NOMO-1 treated with DMSO at 0.1 percent for 48 hours (cell line): ENCODE measurements around the gene ACSL4.
"Not testable (repeated sequence)": the region's sequence is repeated elsewhere in the genome, so short reads cannot be mapped to it uniquely, and the experiment has no call there.

Source experiments
- DNase-seq: peaks from one replicate; lab custom pipeline; 2025; ENCODE audit not compliant: unreplicated experiment; lab: John Stamatoyannopoulos, UW

Gene ACSL4

DNA sequence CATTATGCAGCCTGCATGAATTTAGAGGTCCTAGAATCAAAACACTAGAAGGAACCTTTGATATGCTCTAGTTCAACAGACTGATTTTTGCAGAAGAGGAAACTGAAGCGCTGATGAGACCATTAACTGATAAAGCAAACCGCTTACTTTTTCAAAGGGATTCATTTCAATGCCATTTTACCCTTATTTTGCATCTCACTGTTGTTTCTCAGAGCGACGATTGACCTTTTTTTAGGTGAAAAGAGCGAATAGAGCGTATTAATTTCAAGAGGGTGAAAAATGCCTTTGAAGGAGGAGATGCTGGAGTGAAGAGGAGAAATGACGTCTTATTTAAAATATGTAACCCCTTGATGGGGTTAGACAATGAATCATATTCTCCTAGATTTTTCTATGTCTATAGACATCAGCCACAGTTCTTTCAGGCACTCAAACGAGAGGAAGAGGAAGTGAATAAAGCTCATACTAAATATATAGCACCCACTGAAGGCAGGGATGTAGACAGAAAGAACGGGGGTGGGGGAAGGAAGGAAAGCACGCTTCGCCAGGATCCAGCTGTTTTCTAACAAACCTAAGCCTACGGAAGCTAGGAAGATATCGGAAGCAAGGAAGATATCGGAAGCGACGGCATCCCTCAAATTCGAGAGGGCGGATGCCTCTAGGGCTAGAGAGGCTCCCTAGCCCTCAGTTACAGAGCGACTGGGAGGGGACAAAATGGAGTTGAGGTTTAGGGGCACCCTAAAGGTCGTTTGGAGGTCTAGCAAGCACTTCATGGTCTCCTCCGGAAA is 848 bp downstream of the ACSL4 start:
- peak; percentile 34 for DNase-seq

DNA sequence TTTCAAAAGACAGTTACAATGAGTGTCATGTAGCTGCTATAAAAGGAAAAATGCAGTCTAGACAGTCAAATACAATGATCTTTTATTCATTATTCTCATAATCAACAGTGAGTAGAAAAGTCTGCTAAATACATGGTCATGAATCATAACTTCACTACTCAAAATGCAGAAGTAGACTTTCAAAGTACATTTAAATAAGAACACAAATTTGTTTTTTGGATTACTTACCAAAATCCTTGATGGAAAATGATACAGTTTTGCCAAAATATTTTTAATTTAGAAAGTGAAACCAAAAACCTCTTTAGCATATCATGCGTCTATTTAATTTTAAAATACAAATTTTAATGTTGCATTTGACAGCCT is 4.9 kb downstream of the ACSL4 start:
- peak; percentile 21 for DNase-seq

DNA sequence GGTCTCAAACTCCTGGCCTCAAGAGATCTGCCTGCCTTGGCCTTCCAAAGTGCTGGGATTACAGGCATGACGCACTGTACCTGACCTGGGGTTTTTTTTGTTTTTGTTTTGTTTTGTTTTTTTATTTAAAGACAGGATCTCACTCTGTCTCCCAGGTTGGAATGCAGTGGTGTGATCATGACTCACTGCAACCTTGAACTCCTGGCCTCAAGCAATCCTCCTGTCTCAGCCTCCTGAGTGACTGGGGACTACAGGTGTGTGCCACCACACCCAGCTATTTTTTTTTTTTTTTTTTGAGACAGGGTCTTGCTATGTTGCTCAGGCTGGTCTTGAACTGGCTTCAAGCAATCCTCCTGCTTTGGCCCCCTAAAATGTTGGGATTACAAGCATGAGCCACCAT is 8.1 kb downstream of the ACSL4 start:
- DNase-seq, result not testable (repeated sequence)

DNA sequence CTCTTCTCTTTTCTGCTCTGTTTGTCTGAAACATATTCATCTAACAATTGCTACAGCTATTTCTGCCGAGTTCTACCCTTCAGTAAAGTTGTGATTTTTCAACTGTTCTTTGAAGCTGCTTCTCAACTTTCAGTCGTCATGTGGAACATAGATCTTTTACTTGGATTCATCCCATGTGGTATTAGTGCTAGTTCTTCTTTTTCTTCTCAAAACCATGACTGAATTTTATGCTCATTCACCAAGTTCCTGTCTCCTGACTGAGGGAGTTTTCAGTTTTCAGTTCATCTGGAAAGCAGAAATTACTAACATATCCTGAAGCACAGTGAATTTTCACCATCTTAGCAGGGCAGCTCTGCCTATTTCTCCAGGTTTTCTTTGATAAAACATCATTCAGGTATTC is 12.1 kb downstream of the ACSL4 start:
- peak; percentile 10 for DNase-seq

DNA sequence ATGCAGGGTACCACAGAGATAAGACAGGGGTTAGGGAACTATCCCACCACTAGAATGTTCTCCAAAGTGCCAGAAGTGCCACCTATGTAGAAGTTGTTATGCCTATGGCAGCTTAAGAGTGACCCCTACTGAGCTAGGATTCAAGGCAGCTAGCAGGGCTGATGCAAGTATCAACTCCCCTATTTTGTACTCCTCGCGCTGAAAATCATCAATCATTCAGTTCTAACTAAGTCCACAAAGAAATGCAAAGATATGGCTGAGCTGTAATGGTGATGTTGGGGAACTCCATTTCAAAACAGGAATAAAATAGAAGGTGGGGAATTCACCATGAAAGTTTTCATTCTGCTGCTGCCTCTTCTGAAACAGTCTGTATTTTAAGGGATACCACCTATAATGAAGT is 13.8 kb downstream of the ACSL4 start:
- no peak for DNase-seq

DNA sequence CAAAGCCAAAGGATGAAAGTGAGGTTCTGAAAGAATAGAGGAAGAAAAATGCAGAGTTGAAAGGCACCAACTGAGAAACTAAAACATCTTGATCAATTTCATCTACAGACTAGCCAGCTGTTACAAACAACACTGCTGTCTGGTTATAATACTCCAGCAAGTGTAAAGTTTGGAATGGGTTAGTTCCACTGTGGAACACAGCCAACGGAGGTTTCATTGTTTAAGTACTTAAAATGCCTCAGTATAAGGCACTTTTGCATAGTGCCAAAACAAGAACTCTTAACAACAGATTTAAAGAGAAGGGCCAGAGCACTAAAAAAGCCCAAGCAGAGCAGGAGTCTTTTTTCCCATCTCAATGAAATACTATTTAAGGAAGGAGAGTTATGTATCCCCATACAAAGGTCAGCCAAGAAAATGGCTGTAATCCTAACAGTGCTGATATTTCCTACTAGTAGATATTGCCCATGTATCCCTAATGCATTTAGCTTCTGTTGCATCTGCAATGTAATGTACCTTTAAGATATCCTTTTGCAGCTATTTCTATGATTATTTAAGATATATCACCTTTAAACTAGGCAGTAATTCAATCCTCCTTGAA is 16.5 kb downstream of the ACSL4 start:
- no peak for DNase-seq

DNA sequence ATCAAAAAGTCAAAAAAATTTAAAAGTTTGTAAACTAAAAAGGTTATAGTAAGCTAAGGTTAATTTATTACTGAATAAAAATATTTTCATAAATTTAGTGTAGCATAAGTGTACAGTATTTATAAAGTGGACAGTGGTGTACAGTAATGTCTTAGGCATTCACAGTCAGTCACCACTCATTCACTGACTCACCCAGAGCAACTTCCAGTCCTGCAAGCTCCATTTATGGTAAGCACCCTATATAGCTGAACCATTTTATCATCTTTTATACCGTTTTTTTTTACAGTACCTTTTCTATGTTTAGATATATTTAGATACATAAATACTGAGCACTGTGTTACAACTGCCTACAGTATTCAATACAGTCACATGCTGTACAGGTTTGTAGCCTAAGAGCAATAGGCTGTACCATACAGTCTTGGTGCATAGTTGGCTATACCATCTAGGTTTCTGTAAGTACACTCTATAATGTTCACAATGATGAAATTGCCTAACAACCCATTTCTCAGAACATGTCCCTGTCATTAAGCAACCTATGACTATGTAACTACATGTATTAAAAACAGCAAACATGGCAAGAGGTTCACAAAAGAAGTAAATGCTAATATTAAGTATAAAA is 18.6 kb downstream of the ACSL4 start:
- DNase-seq, result no peak

DNA sequence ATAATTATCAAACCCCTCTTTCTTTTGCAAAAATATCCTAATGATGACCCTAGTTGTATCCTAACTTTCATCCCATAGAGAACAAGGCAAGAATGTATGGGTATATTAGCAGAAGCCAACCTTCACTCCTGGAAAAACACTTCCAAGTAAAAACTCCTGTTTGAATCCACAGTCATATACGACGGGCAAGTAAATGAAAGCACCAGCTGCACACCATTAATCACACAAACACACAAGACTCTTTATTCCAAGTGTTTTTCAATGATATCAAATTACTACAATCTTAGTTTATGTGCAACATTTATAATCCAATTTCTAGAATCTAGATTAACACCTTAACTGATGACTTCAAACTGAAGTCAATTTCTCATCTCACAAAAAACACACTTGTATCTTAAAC is 22.9 kb downstream of the ACSL4 start:
- DNase-seq, result no peak

DNA sequence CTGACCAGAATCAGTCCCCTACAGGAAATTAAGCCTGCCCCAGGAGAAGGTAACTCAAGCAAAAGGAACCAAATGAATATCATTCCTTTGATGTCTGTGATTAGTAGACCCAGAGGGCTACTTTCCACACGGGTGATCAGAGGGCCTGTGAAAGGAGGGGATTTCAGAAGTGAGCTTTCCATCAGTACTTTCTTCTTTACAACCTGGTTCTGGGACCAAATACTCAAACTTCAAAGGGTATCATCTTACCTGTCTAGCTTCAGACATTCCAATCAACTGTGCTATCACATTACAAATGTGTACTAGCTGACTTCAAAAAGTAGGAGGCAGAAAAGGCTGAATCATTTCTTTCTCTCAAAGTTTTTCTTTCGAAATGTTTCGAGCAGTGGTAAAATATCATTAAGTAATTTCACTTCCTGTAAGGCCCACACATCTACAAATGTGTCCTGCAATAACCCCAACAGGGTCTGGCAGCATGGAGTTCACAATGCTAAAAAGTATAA is 23.9 kb downstream of the ACSL4 start:
- peak; percentile 78 for DNase-seq

DNA sequence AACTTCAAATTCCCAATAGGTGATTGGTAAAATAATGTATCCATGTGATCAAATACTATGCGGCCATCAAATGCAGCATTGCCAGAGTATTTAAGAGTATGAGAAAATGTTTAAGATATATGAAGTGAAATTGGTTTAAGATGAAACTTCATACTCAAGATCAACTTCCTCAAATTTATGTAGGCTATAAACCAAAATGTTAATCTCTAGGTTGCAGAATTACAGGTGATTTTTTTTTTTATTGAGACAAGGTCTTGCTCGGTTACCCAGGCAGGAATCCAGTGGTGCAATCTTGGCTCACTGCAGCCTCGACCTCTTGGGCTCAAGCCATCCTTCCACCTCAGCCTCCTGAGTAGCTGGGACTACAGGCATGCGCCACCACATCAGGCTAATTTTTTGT is 25.3 kb downstream of the ACSL4 start:
- peak; percentile 29 for DNase-seq

DNA sequence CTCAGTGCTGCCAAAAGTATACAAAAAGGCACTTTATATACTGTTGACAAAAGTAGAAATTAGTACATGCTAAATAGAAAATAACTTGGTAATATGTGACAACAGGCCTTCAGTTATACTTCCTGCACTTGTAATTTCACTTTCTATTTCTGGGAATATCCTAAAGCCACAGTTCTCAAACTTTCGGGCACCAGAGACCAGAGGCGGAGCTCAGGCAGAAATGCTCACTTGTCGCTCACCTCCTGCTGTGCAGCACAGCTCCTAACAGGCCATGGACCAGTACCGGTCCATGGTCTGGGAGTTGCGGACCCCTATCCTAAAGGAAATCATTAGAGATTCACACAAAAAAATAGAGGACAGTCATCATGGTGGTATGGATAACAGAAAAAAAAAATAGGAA is 25.7 kb downstream of the ACSL4 start:
- DNase-seq, result peak; percentile 20

DNA sequence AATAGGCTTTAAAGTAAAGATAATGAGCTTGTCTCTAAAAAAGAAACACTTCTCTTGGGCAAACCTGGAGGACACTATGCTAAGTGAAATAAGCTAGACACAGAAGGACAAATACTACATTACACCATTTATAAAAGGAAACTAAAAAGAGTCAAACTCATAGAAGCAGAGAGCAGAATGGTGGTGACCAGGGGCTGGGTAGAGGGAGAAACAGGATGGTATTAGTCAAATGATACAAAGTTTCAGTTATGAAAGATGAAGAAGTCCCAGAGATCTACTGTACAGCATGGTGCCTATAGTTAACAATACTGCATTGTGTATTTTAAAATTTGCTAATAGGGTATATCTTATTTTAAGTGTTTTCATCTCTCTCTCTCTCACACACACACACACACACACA is 28.5 kb downstream of the ACSL4 start:
- no peak for DNase-seq

DNA sequence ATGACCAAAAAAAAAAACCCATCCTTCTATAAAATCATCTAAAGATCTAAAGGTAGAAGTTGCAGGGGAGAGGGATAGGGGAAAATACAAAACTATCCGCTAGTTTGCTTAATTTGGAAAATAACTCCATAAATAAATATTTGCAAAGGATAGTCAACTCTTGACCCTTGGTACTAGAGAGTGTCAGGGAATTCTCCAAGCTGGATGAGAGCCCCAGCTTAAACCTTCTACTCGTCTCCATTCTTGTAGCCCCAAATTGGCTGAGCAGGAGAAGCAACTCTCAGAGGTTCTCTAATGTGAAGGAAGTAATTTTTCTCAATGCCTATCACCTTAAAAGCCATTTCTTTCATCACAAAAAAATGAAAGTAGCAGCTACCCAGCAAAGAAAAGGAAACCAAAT is 35.2 kb downstream of the ACSL4 start:
- no peak for DNase-seq

DNA sequence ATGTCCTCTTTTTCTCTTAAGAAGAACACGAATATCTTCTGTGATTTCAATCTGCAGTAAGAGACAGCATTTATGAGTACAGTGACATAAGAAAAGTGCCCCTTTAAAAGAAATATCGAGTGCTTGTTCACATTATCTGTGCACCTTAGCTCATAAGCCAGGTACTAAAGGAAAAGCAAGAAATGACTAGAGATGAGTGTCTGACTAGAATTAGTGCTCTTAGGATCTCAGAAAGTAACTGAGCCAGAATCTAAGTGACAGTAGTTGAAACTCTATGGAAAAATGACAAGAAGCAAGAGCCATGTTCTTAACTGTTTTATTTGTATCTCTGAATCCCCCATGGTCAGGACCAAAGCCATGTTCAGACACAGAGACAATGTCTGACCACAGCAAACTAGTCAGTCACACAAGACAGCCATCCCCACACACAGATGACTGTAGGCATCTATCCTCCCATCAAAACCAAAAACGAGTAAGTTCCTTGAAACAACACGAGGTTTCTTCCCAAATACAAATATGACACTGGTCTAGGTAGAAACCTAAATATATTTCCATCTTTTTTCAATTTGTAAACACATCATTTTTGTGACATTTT is 36.8 kb downstream of the ACSL4 start:
- no peak for DNase-seq

DNA sequence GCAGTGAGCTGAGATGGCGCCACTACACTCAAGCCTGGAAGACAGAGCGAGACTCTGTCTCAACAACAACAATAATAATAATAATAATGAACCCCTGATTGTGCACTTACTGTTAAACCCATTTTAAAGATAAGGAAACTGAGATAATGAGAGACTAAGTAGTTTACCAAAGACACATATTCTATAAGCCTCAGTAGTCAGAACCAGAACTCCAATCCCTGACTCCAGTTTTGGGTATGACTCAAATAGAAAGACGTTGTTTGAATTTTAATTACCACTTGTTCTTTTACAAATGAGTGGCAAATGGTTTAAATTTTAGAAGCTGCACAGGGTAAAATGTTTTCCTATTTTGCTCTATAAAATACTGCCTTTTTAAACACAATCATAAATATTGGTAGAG is 37.4 kb downstream of the ACSL4 start:
- no peak for DNase-seq

DNA sequence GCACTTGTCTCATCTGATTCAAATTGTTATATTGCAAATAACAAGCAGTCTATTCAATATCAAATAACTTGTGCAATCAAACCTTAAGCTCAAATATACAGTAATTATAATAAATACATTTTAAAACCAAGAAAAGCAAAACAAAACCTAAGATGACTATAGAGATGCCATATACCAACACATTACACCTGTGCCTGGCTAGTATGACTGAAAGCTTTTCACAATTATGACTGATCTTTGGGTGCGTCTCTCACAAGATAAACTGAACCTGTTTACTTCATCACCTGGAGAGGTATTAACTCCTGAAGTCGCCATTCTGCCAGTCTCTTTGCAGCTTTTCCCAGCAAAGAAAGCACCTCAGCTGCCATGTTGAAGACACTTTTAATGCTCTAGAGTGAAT is 41.3 kb downstream of the ACSL4 start:
- DNase-seq, result no peak

DNA sequence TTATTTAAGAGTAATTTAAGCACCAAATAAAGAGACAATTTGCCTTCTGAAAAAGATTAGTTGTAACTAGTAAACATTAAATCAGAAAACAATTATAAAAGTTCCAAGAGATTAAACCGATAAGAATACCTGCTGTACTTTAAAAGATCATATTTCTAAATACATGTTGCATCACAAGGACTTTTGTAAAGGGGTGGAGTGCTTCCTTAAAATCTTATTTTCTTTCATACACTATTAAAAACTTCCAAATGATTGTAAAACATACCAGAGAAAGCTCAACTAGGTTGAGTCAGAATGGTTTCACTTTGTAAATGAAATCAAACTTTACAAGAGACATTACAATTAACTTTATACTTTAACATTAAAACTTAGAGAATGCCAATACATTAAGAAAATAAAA is 41.8 kb downstream of the ACSL4 start:
- DNase-seq, result peak; percentile 8

DNA sequence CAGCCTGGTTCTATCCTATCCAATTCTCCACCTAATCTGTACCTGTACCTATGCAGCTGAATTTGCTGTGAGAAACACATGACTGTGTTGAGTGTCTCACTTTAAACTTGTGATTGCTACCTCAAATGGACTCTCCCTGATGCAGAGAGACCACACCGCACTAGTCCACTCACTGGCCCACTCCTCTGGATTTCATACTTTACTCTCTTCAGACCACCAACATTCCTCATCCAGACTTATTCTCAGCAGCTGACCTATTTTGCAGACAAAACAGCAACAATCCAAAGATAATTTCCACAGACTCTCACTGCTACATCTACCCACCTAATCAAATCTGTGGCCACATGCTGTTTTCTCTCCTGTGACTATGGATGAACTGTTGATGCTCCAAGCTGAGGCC is 45.2 kb downstream of the ACSL4 start:
- no peak for DNase-seq

DNA sequence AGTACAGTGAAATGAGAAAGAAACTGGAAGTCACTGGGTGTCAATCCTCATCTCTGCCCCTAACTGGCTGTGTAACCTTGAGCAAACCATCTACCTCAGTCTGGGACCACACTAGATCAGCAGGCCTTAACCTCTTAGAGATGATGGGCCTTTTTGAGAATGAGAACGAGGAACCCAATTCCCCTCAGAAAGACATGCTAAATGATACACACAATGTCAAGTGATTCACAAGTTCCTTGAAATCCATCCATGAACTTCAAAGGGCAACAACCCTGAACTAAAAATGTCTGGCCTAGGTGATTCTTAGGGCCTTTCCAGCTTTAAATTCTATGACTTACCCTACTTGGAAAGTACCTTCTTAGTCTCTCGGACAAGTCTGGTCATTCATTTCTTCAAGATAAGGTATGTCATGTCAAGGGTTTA is 47.4 kb downstream of the ACSL4 start:
- DNase-seq, result no peak

DNA sequence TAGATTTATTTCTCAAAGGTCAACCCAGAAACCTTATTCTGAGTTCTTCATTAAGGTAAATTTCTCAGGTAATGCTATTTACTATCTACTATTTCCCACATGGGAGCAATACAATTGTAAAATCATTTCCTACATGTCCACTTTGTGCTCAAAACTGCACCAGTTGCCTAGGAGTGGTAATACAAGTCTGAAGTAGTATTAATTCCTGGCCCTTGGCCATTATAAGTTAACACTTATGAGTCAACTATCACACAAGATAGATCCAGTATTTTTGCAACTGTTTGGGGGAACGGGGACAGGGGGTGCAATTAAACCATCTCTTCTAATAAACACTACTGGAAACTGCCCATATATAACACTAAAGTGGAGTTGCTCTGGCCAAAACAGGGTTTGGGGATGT is 48.9 kb downstream of the ACSL4 start:
- no peak for DNase-seq

DNA sequence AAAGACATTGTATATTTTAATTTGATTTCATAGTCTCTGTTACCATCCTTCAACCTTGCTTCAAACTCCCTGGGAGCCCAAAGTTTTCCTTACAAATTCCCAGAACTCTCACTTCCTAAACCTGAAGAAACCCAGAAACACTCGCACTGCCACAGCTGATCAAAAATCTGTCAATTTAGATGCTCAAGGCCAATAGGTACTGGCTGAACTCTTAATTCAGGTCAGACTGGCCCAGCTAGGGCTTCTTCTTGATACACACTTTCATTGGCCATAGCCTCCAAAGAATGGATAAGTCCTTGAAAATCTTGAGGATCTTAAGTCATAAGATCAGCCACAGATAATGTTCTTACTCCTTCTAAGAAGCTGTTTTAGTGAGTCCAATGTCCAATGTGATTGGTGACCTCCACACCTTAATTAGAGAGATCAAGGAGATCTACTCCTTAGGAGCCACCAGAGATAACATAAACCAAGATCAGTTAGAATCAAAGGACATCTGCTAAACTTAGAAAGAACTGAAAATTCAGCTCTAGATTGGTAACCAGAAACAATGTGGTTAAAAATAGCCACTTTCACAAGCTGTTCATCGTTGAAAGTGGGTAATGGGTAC is 51.5 kb downstream of the ACSL4 start:
- no peak for DNase-seq

DNA sequence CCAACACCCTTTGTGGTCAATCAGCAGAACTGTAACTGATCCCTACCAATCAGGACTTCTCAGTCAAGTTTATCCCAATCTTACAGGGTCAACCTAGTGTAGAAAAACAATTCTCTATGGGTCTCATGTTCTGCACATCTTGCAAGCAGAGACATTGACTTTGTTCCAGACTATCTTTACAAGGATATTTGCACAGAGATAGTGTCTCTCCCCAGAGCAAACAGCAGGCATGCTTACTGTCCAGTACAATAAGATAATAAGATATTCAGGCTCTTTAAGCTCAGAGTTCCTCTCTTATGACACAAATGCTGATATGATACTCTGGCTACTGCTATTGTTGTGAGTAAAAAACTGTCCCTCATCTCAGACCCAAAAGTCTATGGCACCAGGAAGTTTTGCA is 53.2 kb downstream of the ACSL4 start:
- no peak for DNase-seq
